ENCODE data around the gene RPL10A.
"Not testable (repeated sequence)": the region's sequence is repeated elsewhere in the genome, so short reads cannot be mapped to it uniquely, and the experiment has no call there.

RPL10A gene

GRCh38 chr6:35515939-35516338, 47.7 kb downstream of the RPL10A start:
- DNase-seq: not testable (repeated sequence)

GRCh38 chr6:35516712-35517111, 48.5 kb downstream of the RPL10A start:
- DNase-seq: no peak

- not testable (repeated sequence) for DNase-seq
Measured at GRCh38 chr6:35517978-35518377, 49.8 kb downstream of the RPL10A start.

- DNase-seq: no peak
Measured at GRCh38 chr6:35518566-35519312, 50.5 kb downstream of the RPL10A start.

- DNase-seq: no peak
Measured at GRCh38 chr6:35519313-35520015, 51.3 kb downstream of the RPL10A start.

All from activated CD4-positive, alpha-beta T cell treated with anti-CD3 and anti-CD28 coated beads, Interleukin-2, Interleukin-6, amounts not matched to agents 100 ng/mL and 50 ng/mL, durations not matched to agents 16 hours and 8 hours (primary cell).